ENCODE measurements around the gene MDFIC2. TPM values are rescaled to one million over a fixed set of nuclear protein-coding genes. Genes with fewer than 3 reads are reported as not detected.

The MDFIC2 gene
- total and polyA plus RNA-seq, 2 donors (not counting 3 experiments of a cell fraction or from before 2014, with no cell fraction given) = not detected

- Histone ChIP-seq H3K4me2 (ENCODE audit: insufficient read depth, low read length) (no peak overlapping the region), H3K27ac (ENCODE audit: insufficient read depth, low read depth, low read length) (no peak overlapping the region), H2AFZ (ENCODE audit: low read depth, low read length) (no peak overlapping the region), H4K20me1 (replicated peaks; ENCODE audit: control insufficient read depth, extremely low read depth, insufficient read depth, low read length) (no peaks in the 10 kb centered on the region), H3K9me3 (replicated peaks; ENCODE audit: control insufficient read depth, insufficient read depth, low read length) (no peaks in the 10 kb centered on the region), H3K79me2 (ENCODE audit: control insufficient read depth, insufficient read depth, low read length) (no peaks in the 10 kb centered on the region), H3K9me1 (replicated peaks; ENCODE audit: control insufficient read depth, extremely low read depth, insufficient read depth, low read length) (no peaks in the 10 kb centered on the region), H3K4me3 (replicated peaks in 1 of 3; ENCODE audit: insufficient read depth in 1 of 3, low read depth in 1 of 3, low read length in 3 of 3) (no peak overlapping the region), H3K4me1 (ENCODE audit: control insufficient read depth, extremely low read depth, insufficient read depth, low read length) (no peaks in the 10 kb centered on the region), H3K27me3 (ENCODE audit: control insufficient read depth in 2 of 2, insufficient read depth in 2 of 2, low read length in 2 of 2) (no peaks in the 10 kb centered on the region), H3K36me3 (ENCODE audit: control insufficient read depth in 2 of 2, extremely low read depth in 1 of 2, insufficient read depth in 2 of 2, low read length in 2 of 2) (no peaks in the 10 kb centered on the region), H3K9ac (replicated peaks; ENCODE audit: extremely low read depth, insufficient read depth, low read length) (no peak overlapping the region)
- CTCF ChIA-PET = interaction anchor here (1.9 kb wide), 1 partner anchor 56 kb away, joined by 4 read pairs; no protein-coding TSS in a partner anchor
- intact Hi-C loops (cut with micrococcal nuclease) = no loop called here
- DNase-seq (ENCODE audit: low read depth, low spot score) (no peak), FAIRE-seq (no peak)
- dilution Hi-C loops (cut with MboI; ENCODE audit: extremely low pct_ligation_motif_present, low sequenced_read_pairs) = no loop called here
- BruUV-seq (replicated peaks) = no TSS peak
- POLR2A ChIA-PET = no interaction called here
- TF ChIP-seq CTCF (IDR thresholded peaks at IDR 0.05; ENCODE audit: extremely low read depth in 1 of 2, insufficient read depth in 1 of 2, low read depth in 1 of 2, low read length in 2 of 2) (no peak), JUN (IDR thresholded peaks at IDR 0.05; ENCODE audit: borderline replicate concordance, insufficient read depth, insufficient read length, low read depth) (no peak), MYC (IDR thresholded peaks at IDR 0.05; ENCODE audit: low read depth, low read length) (no peak), GATA2 (IDR thresholded peaks at IDR 0.05; ENCODE audit: insufficient read depth, insufficient read length, low read depth, low read length) (no peak), POLR2A (IDR thresholded peaks at IDR 0.05; ENCODE audit: low read depth, low read length) (no peak), EZH2 (IDR thresholded peaks at IDR 0.05; ENCODE audit: borderline replicate concordance, low read depth, low read length, severe bottlenecking) (no peak), POLR2AphosphoS5 (IDR thresholded peaks at IDR 0.05; ENCODE audit: insufficient read depth, low read depth, low read length) (no peak), MAX (IDR thresholded peaks at IDR 0.05; ENCODE audit: insufficient read depth, insufficient read length) (no peak), FOS (IDR thresholded peaks at IDR 0.05; ENCODE audit: borderline replicate concordance, insufficient read depth, low read length) (no peak)
Observed at GRCh38 chr3:70176224-70176623, 136.2 kb downstream of the MDFIC2 start.
